Fibroblast of mammary gland (primary cell): ENCODE measurements around the gene TCOF1.

ENCODE experiments used
- DNase-seq: peaks from one replicate; pipeline ENCODE4 v3.0.0-alpha.2; 2010; ENCODE audit warnings: low read depth
- H3K4me3 ChIP-seq: 2 replicates; pipeline ENCODE4 v1.5.1; 2011; ENCODE audit warnings: low read depth, mild to moderate bottlenecking, low read length, moderate library complexity; ENCODE audit not compliant: control insufficient read depth
- CTCF ChIP-seq: conservative IDR thresholded peaks from 2 replicates; pipeline ENCODE4 v1.5.1; 2011; ENCODE audit warnings: low read depth, low read length, inconsistent platforms; ENCODE audit not compliant: control insufficient read depth, insufficient read depth

Gene TCOF1

GRCh38 chr5:150341989-150342388, 15.5 kb upstream of the TCOF1 start:
- no peak for DNase-seq
- no peak for TF ChIP-seq CTCF

GRCh38 chr5:150342583-150342982, 14.9 kb upstream of the TCOF1 start:
- no peak overlapping the region for H3K4me3 ChIP-seq
- DNase-seq, result no peak
- no peak for TF ChIP-seq CTCF

More at GRCh38 chr5:150341989-150342388, 15.5 kb upstream of the TCOF1 start:
- H3K4me3 ChIP-seq, result no peak overlapping the region

GRCh38 chr5:150343994-150344631, 13.4 kb upstream of the TCOF1 start:
- DNase-seq, result no peak
- TF ChIP-seq CTCF, result no peak
- H3K4me3 ChIP-seq, result no peak overlapping the region

- H3K4me3 ChIP-seq, result no peak overlapping the region
- no peak for DNase-seq
- TF ChIP-seq CTCF, result no peak
Observed at GRCh38 chr5:150345716-150346115, 11.8 kb upstream of the TCOF1 start.

GRCh38 chr5:150346592-150346991, 10.9 kb upstream of the TCOF1 start:
- no peak overlapping the region for H3K4me3 ChIP-seq
- no peak for DNase-seq
- no peak for TF ChIP-seq CTCF

- TF ChIP-seq CTCF, result no peak
- H3K4me3 ChIP-seq, result no peak overlapping the region
- DNase-seq, result no peak
Observed at GRCh38 chr5:150347003-150347402, 10.5 kb upstream of the TCOF1 start.

GRCh38 chr5:150347451-150347850, 10.0 kb upstream of the TCOF1 start:
- DNase-seq, result no peak
- no peak overlapping the region for H3K4me3 ChIP-seq
- no peak for TF ChIP-seq CTCF
